ENCODE results near the gene SMARCAL1.
A peak's percentile ranks its signal among the peaks of the same experiment; 100 is the strongest.
"Not testable (repeated sequence)": the region's sequence is repeated elsewhere in the genome, so short reads cannot be mapped to it uniquely, and the experiment has no call there.

SMARCAL1 gene

DNA sequence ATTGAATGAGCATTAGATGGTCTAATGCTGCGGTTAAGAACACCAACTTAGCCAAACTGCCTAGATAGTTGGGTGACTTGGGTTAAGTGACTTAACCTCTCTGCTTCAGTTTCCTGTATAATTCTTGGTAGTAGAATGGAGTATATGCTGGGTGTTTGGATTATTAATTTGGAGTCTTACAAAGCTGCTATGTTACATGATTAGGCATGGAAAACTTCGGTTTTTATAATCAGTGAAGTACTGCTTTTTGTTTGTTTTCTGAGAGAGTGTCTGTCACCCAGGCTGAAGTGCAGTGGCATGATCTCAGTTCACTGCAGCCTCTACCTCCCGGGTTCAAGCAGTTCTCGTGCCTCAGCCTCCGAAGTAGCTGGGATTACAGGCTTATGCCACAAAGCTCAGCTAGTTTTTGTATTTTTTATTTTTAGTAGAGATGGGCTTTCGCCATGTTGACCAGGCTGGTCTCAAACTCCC lies 90.9 kb downstream of the SMARCAL1 start:
- DNase-seq = no peak

DNA sequence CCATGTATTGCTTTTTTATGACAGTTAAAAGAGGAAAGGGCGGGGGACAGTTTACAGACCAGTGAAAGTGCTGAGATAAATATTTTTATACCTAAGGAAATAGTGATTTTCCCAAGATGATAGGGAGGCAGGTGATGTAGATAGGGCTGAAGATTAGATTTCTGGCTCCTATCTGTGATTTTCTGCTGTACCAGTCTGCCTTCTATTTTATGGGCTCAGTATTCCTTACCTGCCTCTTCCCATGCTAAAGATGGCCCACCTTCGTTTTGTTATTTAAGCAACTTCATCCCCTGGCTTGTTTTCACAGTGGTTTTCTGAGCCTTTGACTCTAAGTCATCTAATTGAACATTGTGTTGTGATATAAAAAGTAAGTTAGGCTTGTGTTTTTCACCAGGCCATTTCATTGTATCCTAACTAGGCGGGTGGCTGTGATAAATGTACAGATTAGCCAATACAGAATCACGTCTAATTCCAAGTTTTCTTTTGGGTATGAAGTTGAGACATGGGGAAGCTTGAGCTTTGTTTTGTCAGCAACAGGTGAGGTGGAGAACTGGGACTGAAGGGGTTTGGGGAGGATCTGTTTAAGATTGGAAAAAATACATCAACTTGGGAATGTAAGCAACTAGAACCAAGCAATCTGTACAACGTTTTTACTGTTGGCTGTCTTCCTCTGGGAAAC lies 91.6 kb downstream of the SMARCAL1 start:
- DNase-seq = no peak

DNA sequence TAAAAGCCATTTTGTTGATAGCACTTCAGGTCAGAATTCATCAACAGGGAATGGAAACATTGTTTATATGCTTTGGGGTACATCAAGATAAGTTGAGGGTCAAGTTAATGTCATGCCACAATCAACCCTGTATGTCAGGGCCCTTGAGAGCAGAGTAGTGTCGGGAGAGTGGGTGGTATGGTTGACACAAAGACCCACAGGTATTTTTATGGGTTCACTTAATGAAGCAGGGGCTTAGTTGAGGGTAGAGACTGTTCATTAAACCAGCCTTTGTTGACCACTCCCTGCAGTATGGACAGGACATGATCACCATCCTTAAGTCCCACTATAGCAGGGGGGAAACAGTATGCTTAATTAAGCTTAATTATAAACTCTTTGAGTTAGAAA lies 92.1 kb downstream of the SMARCAL1 start:
- no peak for DNase-seq

- DNase-seq = no peak
These were observed 93.1 kb downstream of the SMARCAL1 start for GRCh38 chr2:216505133-216506106.

DNA sequence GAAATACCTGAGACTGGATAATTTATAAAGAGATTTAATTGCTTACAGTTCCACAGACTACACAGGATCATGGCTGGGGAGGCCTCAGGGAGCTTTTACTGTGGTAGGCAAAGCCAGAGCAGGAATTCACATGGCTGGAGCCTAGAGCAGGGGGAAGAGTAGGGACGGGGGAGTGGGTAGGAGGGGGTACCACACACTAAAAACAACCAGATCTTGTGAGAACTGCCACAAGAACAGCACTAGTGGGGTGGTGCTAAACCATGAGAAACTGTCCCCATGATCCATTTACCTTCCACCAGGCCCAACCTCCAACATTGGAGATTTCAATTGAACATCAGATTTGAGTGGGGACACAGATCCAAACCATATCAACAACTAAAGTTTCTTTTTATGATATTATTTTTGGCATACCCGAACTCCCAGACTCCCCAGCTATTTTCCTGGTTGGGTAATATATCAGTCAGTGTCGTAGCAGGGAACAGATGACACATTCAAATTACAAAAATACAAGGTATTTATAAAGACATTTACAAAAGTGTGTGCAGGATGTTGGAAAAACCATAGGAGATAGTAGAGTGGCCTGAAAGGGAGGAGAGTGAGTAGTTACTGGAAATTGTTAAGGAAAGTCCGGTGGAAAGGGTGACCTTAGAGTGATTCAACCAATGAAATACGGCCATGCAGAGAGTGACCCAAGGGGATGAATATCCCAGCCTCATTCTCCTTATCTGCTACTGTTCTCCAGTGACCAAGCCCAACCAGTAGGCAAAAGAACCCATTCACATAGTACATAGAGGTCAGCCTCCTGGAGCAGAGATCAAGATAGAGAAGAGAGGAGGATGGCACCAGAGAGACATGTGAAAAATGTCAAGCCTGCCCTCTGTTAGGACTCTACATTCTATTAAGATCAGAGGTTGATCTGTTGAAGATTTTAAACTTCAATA lies 95.2 kb downstream of the SMARCAL1 start:
- no peak for DNase-seq

DNA sequence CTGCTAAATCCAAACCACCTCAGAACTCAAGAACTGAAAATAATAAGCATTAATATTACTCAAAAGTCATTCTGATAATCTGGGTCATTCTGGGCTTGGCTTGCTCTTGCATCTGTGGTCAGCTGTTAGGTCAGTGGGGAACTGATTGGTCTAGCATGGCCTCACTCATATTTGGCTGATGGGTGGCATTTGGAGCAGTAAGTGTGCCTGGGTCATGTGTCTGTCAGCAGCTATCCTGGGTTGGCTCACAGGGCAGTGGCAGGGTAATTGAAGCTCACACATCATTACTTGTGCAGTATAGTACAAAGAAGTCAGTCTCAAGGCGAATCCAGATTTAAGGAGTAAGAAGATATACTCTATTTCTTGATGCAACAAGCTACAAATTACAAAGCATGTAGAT lies 95.9 kb downstream of the SMARCAL1 start:
- no peak for DNase-seq

DNA sequence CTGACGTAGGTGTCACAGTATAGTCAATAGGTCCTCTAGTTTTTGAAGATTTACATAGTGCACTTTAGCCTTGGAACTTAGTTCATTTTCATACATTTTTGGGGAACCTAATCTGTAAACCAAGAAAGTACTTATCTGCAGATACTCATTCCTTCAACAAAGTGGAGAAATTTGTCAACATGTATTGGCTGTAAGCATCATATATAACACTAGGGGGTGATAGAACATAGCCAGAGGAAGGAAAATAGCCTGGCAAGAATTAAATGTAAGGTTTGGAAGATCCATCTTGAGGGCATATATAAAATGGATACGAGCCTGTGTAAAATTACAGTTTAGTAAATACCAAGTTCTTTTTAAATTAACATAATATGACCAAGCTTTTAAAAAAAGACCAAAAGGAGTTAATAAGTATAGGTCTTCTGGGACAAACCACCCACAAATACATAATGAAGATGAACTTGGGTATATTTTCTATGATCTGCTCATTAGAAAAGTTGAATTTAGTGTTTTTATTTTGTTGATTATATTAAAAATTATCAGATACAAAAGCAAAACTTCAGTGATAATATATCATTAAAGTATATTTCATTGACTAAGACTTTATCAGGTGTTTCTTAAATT lies 104.6 kb downstream of the SMARCAL1 start:
- DNase-seq = peak; percentile 45

GRCh38 chr2:216517447-216518225 lies 105.4 kb downstream of the SMARCAL1 start:
- peak; percentile 8 for DNase-seq

- DNase-seq = not testable (repeated sequence)
These were observed 106.4 kb downstream of the SMARCAL1 start for GRCh38 chr2:216518566-216519119.

DNA sequence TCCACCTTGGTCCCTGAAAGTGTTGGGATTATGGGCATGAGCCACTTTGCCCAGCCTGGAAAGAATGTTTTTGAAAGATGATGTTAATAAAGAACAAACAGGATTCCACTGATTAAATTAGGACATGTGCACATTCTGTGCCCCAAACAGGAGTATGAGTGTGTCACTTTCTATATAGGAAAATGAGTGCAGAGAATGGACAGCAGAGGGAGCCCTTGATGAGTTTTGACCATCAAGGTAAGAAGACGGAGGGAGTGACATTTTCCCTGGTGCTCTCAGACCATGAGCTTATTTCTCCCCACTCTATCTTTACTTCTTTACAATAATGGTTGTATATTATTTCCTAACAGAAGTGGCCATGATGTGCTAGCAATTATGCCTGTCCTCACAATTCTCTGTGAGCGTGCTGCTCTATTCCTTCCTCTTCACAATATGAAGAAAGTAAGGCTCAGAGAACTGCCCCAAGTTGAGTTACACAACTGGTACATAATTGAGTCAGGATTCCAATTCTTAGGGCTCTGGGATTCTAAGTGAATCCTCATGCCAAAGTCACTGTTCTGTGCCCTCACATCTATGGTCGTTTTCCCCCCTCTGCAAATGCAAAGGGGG lies 107.0 kb downstream of the SMARCAL1 start:
- DNase-seq = peak; percentile 79

- no peak for DNase-seq
These were observed 107.8 kb downstream of the SMARCAL1 start for GRCh38 chr2:216520112-216520511.

DNA sequence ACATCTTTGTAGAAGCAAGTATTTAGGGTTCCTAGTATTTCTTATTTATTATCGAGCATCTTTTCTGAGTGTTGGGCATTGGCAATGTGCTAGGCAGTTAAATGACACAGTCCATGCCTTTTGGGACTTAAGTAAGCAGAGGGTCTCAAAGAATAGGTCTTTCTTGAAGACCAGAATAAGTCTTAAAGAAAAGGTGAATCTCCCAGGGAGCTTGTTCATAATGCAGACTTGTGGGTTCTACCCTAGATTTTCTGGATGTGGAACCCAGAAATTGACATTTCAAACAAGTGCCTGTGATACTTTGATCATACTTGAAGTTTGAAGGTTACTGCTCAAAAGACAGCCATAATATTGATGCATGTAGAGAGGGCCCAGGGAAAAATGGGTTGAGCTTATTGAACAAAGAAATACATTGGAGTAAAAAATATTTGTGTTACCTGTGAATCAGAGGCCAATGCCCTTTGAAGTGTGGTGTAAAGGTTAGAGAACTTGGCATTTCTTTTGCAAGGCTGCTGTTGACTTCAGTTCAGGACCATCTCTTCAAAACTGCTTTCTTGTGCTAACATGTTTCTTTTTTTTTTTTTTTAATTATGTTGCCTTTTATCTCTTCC lies 110.7 kb downstream of the SMARCAL1 start:
- DNase-seq = no peak

DNA sequence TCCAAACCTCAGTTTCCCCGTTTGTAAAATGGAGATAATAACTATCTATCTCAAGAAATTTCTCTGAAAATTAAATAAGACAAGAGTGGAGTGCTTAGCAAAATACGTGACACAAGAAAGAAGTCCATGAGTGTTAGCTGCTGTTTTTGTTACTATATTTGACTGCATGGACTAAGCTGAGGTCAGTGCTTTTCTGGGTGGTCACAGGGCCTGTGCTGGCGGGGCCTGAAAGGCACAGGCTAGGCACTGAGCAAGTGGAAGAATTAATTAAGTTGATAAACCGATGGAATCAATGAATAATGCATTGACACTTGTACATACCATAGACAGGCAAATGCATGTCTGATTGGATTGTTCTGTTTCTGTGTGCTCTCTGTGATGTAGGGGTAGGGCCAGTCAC lies 113.7 kb downstream of the SMARCAL1 start:
- no peak for DNase-seq

DNA sequence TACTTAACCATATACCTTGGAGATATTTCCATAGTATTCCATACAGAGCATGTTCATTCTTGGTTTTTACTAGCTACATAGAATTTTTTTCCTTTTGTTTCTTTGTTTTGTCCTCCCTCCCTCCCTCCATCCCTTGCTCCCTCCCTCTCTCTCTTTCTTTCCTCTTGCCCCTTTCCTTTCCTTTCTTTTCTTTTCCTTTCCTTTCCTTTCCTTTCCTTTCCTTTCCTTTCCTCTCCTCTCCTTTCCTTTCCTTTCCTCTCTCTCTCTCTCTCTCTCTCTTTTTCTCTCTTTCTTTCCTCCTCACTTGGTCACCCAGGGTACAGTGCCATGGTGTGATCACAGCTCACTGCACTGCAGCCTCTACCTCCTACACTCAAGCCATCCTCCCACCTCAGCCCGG lies 114.7 kb downstream of the SMARCAL1 start:
- DNase-seq = no peak

GRCh38 chr2:216527600-216527999 lies 115.3 kb downstream of the SMARCAL1 start:
- DNase-seq = no peak

DNA sequence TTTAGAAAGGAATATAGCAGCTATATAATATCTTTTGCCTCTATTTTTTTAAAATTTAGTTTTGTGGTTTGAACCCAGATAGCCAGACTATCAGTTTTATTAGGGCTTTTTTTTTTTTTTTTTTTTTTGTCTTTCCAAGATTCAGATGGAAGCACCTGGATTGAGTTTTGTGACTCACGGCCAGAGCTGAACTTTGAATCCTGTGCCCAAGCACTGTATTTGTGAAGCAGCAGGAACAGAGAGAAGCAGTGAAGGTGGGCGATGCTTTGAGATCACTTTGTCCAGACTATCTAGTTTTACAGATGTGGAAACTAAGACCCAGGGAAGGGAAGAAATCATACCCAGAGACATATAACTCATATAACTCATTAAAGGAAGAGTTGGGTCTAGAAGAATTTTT lies 120.3 kb downstream of the SMARCAL1 start:
- DNase-seq = no peak
